Stimulated activated memory B cell treated with anti-CD40 and anti-IgM and Interleukin-4, amounts not matched to agents 10 μg/mL and 1 μg/mL and 100 μg/mL, for 72 hours (primary cell): ENCODE results near the gene OR14A2.

ENCODE experiments used
- ATAC-seq: fragments of 150-1000 bp; cut with Tn5 transposase; 2 replicates; pipeline ENCODE4 v1.10.0; 2021
- H3K27ac Mint-ChIP-seq: one replicate; pipeline ENCODE4 v1.8.0; 2022; ENCODE audit warnings: mild to moderate bottlenecking, mixed read lengths
- H3K27me3 Mint-ChIP-seq: one replicate; pipeline ENCODE4 v1.8.0; 2022; ENCODE audit warnings: mixed read lengths
- H3K36me3 Mint-ChIP-seq: one replicate; pipeline ENCODE4 v1.8.0; 2022; ENCODE audit warnings: mixed read lengths
- H3K4me1 Mint-ChIP-seq: one replicate; pipeline ENCODE4 v1.8.0; 2022; ENCODE audit warnings: mixed read lengths
- H3K4me3 Mint-ChIP-seq: one replicate; pipeline ENCODE4 v1.8.0; 2022; ENCODE audit warnings: mild to moderate bottlenecking, moderate library complexity, mixed read lengths
- H3K9me3 Mint-ChIP-seq: one replicate; pipeline ENCODE4 v1.8.0; 2022; ENCODE audit warnings: mixed read lengths

OR14A2 gene

GRCh38 chr1:247701338-247701737 lies 46.6 kb downstream of the OR14A2 start:
- Mint-ChIP-seq H3K4me3 (no peak overlapping the region), H3K36me3 (no peaks in the 10 kb centered on the region), H3K9me3 (no peaks in the 10 kb centered on the region), H3K27ac (no peak overlapping the region), H3K27me3 (no peaks in the 10 kb centered on the region), H3K4me1 (no peaks in the 10 kb centered on the region)
- ATAC-seq, result no peak

DNA sequence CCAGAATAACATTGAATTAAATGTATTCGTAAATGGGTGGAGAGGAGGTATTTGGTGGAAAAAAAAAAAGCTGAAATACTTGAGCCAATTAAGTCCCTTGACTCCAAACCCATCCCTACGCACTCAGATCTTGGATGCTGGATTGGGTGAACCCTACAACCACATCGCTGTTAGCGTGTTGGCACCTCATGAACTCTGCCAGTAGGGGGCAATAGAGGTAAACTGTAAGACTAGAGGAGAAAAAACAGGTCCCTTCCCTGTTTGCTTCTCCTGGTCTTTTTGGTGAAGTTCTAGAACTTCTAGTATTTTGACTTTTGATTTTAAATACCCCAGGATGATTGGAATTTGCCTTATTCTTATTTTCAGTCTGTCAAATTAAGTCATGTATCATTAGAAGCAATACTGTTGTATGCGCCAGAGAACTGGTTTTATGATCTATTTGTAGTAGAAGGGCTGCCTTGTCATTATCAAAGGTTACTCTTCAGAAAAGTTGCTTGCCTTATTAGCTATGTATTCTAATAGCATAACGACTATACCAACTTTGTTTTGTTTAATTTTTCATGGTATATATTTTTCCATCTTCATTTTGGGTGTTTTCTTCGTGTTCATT lies 66.5 kb downstream of the OR14A2 start:
- H3K4me3 Mint-ChIP-seq, result no peak overlapping the region
- no peak for ATAC-seq
- H3K4me1 Mint-ChIP-seq, result no peaks in the 10 kb centered on the region
- H3K36me3 Mint-ChIP-seq, result no peaks in the 10 kb centered on the region
- no peaks in the 10 kb centered on the region for H3K9me3 Mint-ChIP-seq
- no peak overlapping the region for H3K27ac Mint-ChIP-seq
- H3K27me3 Mint-ChIP-seq, result peaks cover 8% of the 10 kb centered on the region

DNA sequence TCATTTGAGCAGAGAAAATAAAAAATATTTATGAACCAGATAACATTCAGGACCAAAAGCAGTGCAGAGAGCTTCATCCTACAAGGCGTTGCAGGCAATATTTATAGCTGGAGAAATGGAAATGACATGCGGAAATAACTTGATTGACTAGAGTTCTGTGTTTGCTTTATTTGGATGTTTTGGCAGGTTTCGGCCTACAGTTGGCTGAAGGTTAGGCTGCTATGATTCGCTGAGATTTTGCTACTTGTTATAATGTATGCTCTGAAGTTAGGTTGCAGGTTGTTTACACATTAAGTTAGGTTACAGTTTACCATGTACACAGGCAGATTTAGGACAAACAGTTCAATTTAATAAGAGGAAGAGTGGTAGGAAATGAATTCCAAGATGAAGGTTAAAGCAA lies 67.8 kb downstream of the OR14A2 start:
- no peak overlapping the region for H3K27ac Mint-ChIP-seq
- no peaks in the 10 kb centered on the region for H3K27me3 Mint-ChIP-seq
- no peaks in the 10 kb centered on the region for H3K9me3 Mint-ChIP-seq
- H3K4me3 Mint-ChIP-seq, result no peak overlapping the region
- no peaks in the 10 kb centered on the region for H3K4me1 Mint-ChIP-seq
- no peak for ATAC-seq
- no peaks in the 10 kb centered on the region for H3K36me3 Mint-ChIP-seq

DNA sequence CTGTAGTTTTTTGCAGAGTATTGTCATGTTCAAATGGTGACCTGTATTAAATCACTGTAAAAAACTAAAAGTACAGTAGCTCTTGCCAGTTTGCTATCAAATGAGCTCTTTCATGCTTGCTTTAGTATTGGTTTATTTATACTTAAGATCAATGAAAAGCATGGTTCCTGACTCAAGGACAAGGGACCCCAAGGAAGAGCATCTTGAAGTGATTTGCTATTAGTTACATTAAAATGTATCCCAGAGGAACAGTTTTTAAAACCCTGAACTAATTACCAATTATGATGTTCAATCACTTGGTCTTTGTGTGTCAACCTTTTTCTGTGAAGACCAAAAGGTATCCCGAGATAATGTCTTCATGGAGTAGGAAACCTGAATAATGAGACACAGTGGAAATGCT lies 68.3 kb downstream of the OR14A2 start, which contains the start of gene OR13G1:
TSS of gene OR13G1 (minus strand) at position 101 of the 400 bp plus-strand sequence. CDS start 6,698 bp downstream, outside the sequence.
- Mint-ChIP-seq H3K4me3 (no peak within 1 kb of the TSS), H3K36me3 (no peaks in the 10 kb centered on the region), H3K27ac (no peak within 1 kb of the TSS), H3K9me3 (no peaks in the 10 kb centered on the region), H3K4me1 (no peaks in the 10 kb centered on the region), H3K27me3 (no peaks in the 10 kb centered on the region)
- no peak for ATAC-seq
